Thymus (tissue), 11 donors: ENCODE results near the gene HLCS. TPM values are rescaled to one million over a fixed set of nuclear protein-coding genes. Genes with fewer than 3 reads are reported as not detected.

Source experiments
- DNase-seq, 9 donors: peaks; one replicate each; pipeline ENCODE4 v3.0.0-alpha.2; 2013; ENCODE audit warnings: low spot score in 9 of 9, low read depth in 6 of 9, missing footprints in 1 of 9
- H3K27ac ChIP-seq, 2 donors: one replicate each; pipeline ENCODE4 v1.5.1; 2013; ENCODE audit warnings: control low read depth in 1 of 2, low read depth in 1 of 2, low read length in 1 of 2, mild to moderate bottlenecking in 1 of 2, moderate library complexity in 1 of 2
- H3K27me3 ChIP-seq, 2 donors: one replicate each; pipeline ENCODE4 v1.5.1; 2013; ENCODE audit warnings: low read length in 1 of 2; ENCODE audit not compliant: control insufficient read depth in 2 of 2, insufficient read depth in 1 of 2
- H3K36me3 ChIP-seq, 2 donors: one replicate each; pipeline ENCODE4 v1.5.1; 2013; ENCODE audit warnings: low read length in 1 of 2, mild to moderate bottlenecking in 1 of 2, moderate library complexity in 1 of 2; ENCODE audit not compliant: control insufficient read depth in 2 of 2, insufficient read depth in 2 of 2
- H3K4me1 ChIP-seq, 2 donors: one replicate each; pipeline ENCODE4 v1.5.1; 2013; ENCODE audit warnings: low read length in 2 of 2; ENCODE audit not compliant: control insufficient read depth in 2 of 2, insufficient read depth in 2 of 2
- H3K4me3 ChIP-seq, 2 donors: one replicate each; pipeline ENCODE4 v1.5.1; 2013; ENCODE audit warnings: low read length in 2 of 2, control low read depth in 1 of 2, mild to moderate bottlenecking in 1 of 2
- H3K9me3 ChIP-seq, 2 donors: one replicate each; pipeline ENCODE4 v1.5.1; 2013; ENCODE audit warnings: low read length in 1 of 2, mild to moderate bottlenecking in 1 of 2; ENCODE audit not compliant: control insufficient read depth in 2 of 2, insufficient read depth in 1 of 2
- WGBS: extraction: QIAGEN DNeasy Blood & Tissue Kit; methylation state at CpG from one replicate; pipeline ENCODE4 v1.1.7; 2013; 5-methylcytosine and 5-hydroxymethylcytosine counted together
- polyA plus RNA-seq: library from polyadenylated mRNA; stranded (reverse); fragments of 200-250 nt; gene quantifications from one replicate; pipeline ENCODE4 v1.2.3, GENCODE V29; 2013
- total RNA-seq: library from RNA; stranded (reverse); fragments of 120-200 nt; gene quantifications from one replicate; pipeline ENCODE4 v1.2.4, GENCODE V29; 2013
- donor health status: healthy.

Gene HLCS
- total and polyA plus RNA-seq, 2 donors = 4.6 to 5.4 TPM

DNA sequence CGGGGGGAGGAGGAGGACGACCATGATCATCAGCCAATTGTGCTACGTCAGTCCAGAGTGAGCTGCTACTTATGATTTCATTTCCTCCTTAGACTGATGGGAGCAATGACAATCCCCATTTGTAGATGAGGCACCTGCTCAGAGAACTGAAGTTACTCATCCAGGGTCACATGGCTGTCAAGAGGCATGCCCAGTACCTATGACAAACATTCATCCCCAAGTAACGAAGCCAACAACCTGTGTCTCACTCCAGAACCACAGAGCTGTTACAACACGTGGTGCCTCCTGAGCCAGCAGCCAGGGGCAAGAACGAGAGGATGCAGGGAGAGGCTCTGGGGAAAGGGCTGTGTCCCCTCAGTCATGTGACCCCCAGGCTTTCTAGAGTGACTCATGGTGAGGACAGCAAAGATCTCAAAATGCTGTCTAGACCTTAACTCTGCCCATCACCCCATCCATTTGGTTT, 173.9 kb downstream of the HLCS start:
- WGBS = 95% methylated on average over 6 of the region's 6 CpGs
- H3K4me1 ChIP-seq = no peaks in the 10 kb centered on the region
- no peak for DNase-seq
- H3K27me3 ChIP-seq = no peaks in the 10 kb centered on the region
- no peak overlapping the region for H3K27ac ChIP-seq
- no peaks in the 10 kb centered on the region for H3K9me3 ChIP-seq
- no peaks in the 10 kb centered on the region for H3K36me3 ChIP-seq
- no peak overlapping the region for H3K4me3 ChIP-seq

DNA sequence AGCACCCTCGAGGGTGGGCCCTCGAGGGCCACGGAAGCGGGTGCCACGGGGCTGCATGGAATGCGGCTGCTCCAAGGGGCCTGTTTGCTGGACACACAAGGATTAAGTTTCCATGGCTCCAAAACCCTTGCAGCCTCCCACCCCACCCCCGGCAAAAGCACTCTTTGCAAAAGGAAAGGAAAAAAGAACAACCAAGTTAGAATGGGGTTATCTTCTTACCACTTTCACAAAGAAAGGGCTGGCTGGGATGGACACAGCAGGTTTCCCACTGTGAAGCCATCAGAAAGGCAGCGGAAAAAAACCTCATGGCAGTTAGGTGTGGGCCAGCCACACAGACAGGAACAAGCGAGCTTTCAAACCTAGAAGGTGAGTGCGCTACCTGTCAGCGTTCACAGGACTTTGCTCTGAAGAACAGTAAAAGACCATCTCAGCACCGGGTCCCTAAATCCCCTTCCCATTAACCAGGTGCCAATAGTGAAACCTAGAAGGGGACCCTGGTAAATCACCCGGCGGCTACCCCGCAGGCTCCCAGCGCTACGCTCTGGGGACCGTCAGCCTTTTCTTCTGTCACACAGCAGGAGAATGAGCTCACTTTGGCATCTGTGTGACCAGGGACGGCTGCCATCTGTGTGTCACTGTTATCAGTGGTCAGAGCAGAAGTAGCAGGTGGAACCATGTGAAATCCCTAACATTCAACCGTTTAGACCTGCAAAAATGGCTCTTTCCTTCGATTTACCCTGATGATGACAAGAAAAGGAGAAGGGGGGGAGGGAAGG, 174.6 kb downstream of the HLCS start:
- Histone ChIP-seq H3K27ac (no peak overlapping the region), H3K4me3 (no peak overlapping the region), H3K27me3 (no peaks in the 10 kb centered on the region), H3K4me1 (no peaks in the 10 kb centered on the region), H3K36me3 (no peaks in the 10 kb centered on the region), H3K9me3 (no peaks in the 10 kb centered on the region)
- WGBS = 92% methylated on average over 21 of the region's 21 CpGs
- no peak for DNase-seq

DNA sequence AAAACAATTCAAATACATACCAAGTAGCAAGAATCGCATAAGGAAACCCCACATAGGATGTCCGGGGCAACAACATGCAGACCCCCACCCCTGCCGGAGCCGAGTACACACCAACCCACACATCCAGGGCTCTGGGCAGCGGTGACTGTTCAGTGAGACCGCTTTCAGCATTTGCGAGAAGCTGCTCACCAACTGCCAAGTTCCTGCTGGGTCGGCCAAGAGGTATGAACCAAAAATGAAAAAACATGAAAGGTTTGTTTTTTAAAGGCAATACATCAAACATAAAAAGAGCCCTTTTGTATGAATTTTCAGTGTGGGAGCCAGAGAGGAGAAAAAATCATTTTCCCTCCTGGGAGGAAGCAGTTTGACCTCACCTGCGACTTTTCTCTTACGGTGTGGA, 175.3 kb downstream of the HLCS start:
- 93% methylated on average over 10 of the region's 10 CpGs for WGBS
- Histone ChIP-seq H3K27me3 (no peaks in the 10 kb centered on the region), H3K4me3 (no peak overlapping the region), H3K27ac (no peak overlapping the region), H3K36me3 (no peaks in the 10 kb centered on the region), H3K4me1 (no peaks in the 10 kb centered on the region), H3K9me3 (no peaks in the 10 kb centered on the region)
- DNase-seq = no peak

DNA sequence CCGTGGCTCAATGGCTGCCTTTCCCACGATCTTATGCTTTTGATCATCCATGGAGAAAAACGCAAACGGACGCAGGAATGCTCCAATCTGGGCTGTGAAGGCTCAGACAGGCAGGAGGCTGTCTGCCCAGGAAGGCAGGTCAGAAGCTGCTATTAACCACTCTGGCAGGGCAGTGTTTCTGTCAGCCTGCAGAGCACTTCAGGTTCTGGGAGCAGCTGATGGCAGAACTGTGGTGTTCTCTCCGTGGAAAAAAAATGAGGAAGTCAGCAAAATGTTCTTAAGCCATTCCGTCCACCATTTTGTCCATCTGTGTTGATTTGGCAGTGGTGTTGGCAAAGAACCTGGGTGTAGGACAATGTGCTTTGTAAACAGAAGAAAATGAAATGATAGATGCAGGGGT, 175.9 kb downstream of the HLCS start:
- Histone ChIP-seq H3K4me1 (no peaks in the 10 kb centered on the region), H3K4me3 (no peak overlapping the region)

DNA sequence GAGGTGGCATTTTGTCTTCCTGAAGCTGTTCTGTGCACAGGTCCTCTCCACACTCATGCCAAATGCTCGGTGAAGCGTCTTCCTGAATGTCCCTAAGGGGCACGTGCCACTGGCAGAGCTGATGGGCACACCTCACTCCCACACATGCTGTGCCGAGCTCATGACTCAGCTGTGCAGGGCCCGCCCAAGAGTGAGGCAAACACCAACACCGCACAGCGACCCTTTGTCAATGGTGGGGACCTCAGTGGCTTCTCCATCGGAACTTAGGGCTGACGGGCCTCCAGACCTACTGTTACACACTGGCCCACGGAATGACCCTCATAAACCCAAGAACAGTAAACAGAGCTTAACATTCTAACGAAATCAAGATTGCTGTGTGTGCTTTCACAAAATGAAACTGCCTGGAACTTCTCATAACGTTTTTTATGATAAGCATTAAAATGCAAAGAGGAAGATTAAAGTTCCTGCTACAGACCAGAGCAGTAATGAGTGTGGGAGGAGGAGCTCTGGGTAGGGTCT, 178.3 kb downstream of the HLCS start:
- 91% methylated on average over 12 of the region's 12 CpGs for WGBS
- DNase-seq = no peak
- Histone ChIP-seq H3K36me3 (no peaks in the 10 kb centered on the region), H3K9me3 (no peaks in the 10 kb centered on the region), H3K27ac (no peak overlapping the region), H3K27me3 (no peaks in the 10 kb centered on the region), H3K4me3 (no peak overlapping the region), H3K4me1 (no peaks in the 10 kb centered on the region)

More for the DNA sequence above, 175.9 kb downstream of the HLCS start:
- WGBS = 80% methylated on average over 7 of the region's 7 CpGs
- DNase-seq = no peak
- Histone ChIP-seq H3K27me3 (no peaks in the 10 kb centered on the region), H3K9me3 (no peaks in the 10 kb centered on the region), H3K27ac (no peak overlapping the region), H3K36me3 (no peaks in the 10 kb centered on the region)

DNA sequence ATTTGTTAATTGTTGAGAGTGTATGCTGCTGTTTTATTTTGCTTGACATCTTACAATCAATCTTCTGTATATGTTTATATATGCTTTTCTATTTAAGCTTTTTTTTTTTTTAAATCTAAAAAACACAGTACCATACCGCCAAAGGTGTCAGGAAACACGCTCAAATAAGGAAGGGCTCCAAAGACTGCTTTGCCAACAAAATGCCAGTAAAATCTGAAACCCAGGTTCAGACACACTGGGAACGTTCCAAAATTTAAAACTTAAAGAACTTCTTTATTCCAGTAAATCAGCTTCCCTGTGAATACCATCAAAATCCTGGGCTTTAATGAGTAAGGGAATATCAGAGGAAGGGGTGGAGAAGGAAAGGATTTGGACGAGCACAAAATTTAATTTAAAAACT, 180.3 kb downstream of the HLCS start:
- DNase-seq = no peak
- no peaks in the 10 kb centered on the region for H3K4me1 ChIP-seq
- H3K9me3 ChIP-seq = no peaks in the 10 kb centered on the region
- no peaks in the 10 kb centered on the region for H3K27me3 ChIP-seq
- 97% methylated on average over 4 of the region's 4 CpGs for WGBS
- H3K4me3 ChIP-seq = no peak overlapping the region
- no peak overlapping the region for H3K27ac ChIP-seq
- H3K36me3 ChIP-seq = no peaks in the 10 kb centered on the region

DNA sequence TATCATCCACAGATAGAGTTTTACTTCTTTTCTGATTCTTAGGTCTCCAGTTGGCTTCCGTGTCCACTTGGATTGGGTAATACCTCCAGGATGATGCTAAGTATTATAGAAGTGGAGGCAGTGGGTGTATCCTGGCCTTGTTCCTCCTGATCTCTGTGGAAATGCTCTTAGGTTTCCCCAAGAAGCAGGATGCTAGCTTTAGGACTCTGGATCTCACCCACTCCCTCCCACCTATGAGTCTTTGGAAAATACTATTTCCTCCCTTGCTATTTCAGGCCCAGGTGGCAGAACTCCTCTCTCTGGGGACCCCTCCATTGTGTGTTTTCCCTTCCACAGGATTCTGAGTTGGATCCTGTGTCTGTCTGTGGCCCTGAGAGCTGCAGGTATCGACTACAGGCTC, 180.9 kb downstream of the HLCS start:
- Histone ChIP-seq H3K27me3 (no peaks in the 10 kb centered on the region), H3K4me3 (no peak overlapping the region), H3K4me1 (no peaks in the 10 kb centered on the region), H3K9me3 (no peaks in the 10 kb centered on the region), H3K27ac (no peak overlapping the region), H3K36me3 (no peaks in the 10 kb centered on the region)
- DNase-seq = no peak
- WGBS = 98% methylated on average over 2 of the region's 2 CpGs

DNA sequence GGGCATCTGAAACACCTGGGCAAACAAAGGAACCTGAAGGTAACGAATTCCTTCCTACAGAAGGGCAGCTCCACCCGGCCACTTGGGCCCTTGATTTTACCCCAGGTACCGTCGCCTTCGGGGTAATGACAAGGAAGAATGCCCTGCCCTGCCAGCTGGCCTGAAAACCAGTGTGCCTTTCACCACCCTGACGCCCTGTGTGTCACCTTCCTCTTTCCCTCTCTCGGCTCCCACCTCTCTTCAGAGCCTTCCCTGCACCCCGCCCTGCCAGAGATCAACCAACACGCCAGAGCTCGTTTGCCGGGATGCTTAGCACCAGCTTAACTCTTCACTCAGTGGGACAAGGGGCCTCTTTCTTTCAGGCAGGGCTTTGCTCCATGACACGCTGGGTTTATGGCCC, 181.5 kb downstream of the HLCS start:
- no peak for DNase-seq
- Histone ChIP-seq H3K9me3 (no peaks in the 10 kb centered on the region), H3K4me3 (no peak overlapping the region), H3K27ac (no peak overlapping the region), H3K36me3 (no peaks in the 10 kb centered on the region), H3K27me3 (no peaks in the 10 kb centered on the region), H3K4me1 (no peaks in the 10 kb centered on the region)
- 96% methylated on average over 12 of the region's 12 CpGs for WGBS

DNA sequence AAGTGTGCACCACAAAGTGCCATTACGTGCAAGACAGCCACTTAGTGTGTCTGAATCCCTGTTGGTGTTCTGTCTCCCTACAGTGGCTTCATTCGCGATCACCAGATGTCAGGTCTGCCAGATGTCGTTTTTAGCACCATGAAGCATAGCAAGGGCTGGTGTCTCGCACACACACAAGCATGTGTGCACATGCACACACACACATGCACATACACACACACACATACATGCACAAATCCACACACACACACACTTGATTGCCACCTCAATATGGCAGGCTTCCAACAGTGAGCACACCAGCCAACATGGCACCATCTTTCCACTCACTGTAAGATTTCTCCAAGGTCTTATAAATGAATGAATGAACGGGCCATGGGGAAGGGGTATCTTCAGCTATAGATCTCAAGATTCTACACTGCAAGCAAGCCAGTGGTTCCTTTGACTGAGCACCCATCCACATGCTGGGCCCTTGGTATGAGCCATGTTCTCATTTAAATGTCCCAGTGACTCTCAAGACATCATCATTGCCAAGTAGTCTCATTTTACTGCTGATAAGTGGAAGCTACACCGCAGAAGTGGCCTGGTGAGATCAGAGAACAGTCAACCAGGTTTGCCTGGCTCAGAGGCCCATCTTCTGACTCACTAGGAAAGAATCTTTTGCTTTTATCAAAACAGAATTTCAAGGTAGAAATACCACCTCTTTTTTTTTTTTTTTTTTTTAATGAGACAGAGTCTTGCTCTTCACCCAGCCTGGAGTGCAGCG, 182.7 kb downstream of the HLCS start:
- Histone ChIP-seq H3K36me3 (no peaks in the 10 kb centered on the region), H3K27me3 (no peaks in the 10 kb centered on the region), H3K27ac (no peak overlapping the region), H3K4me1 (no peaks in the 10 kb centered on the region), H3K9me3 (no peaks in the 10 kb centered on the region), H3K4me3 (no peak overlapping the region)
- WGBS = 97% methylated on average over 8 of the region's 8 CpGs
- no peak for DNase-seq
